Measurements from ENCODE around the gene FSIP1.

DNA sequence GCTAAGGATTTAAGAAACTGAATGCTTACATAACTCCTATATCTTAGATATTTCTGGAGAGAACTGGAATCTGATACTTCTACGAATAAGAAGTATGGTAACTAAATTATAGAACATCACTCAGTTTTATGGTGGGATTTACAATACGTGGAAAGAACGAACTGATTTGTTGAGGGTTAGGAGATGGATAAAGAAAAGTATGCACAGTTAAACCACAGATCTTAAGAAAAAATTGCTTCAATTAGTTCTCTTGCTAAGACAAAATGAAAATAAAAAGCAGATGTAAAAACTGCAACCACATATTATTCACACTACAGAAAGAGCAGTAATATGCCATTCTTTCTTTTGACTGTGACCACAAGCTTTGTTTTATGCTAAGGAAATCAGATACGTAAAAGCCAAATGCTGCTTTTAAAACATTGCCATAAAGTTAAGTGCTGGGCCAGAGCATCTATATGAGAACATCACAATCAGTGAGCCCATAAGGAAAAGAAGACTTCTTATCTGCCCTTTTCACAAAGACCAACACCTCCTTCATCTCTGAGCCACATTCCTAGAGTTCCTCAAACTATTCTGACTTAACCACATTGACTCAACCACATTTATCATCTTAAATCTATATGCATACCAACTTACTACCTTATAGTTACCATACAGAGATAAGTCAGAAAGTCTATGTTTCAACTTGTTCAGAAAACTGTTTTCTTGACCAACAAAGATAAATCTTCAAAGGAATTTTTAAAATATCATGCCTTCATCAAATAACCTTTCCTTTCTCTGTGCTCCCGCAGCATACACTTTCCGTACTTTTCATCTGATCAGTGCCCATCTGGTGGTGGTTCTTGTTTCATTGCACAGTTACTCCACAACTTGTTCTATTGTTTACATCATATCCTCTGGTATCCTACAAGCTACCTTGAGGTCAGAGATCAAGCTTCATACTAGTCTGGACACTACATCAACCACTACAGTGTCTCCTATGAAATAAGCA, 61.7 kb downstream of the FSIP1 start:
- TF ChIP-seq, protein P1, sequence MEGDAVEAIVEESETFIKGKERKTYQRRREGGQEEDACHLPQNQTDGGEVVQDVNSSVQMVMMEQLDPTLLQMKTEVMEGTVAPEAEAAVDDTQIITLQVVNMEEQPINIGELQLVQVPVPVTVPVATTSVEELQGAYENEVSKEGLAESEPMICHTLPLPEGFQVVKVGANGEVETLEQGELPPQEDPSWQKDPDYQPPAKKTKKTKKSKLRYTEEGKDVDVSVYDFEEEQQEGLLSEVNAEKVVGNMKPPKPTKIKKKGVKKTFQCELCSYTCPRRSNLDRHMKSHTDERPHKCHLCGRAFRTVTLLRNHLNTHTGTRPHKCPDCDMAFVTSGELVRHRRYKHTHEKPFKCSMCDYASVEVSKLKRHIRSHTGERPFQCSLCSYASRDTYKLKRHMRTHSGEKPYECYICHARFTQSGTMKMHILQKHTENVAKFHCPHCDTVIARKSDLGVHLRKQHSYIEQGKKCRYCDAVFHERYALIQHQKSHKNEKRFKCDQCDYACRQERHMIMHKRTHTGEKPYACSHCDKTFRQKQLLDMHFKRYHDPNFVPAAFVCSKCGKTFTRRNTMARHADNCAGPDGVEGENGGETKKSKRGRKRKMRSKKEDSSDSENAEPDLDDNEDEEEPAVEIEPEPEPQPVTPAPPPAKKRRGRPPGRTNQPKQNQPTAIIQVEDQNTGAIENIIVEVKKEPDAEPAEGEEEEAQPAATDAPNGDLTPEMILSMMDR (IDR thresholded peaks at IDR 0.05): no peak
- no peak for TF ChIP-seq POLR2A (IDR thresholded peaks at IDR 0.05)
